Hematopoietic multipotent progenitor cell treated with erythropoietin and hydrocortisone succinate and interleukin-3 and kit ligand, for 8 days (in vitro differentiated cells): ENCODE data around the gene ACOXL.
"Not testable (repeated sequence)": the region's sequence is repeated elsewhere in the genome, so short reads cannot be mapped to it uniquely, and the experiment has no call there.

Experiments
- DNase-seq: peaks from one replicate; pipeline ENCODE4 v3.0.0-alpha.2; 2015

The ACOXL gene

DNA sequence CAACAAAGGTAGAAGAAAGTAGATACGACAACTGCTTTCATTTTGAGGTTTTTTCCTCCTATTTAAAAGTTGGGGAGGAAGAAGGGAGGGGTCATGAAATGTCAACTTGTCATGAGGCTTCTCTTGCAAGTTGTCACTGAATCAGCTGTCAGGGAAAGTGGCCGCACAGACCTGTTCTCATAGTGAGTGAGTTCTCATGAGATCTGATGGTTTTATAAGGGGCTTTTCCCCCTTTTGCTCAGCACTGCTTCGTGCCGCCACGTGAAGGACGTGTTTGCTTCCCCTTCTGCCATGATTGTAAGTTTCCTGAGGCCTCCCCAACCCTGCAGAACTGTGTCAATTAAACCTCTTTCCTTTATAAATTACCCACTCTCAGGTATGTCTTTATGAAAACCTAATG is 312.9 kb downstream of the ACOXL start:
- not testable (repeated sequence) for DNase-seq

GRCh38 chr2:111045771-111046444 is 313.5 kb downstream of the ACOXL start:
- no peak for DNase-seq

DNA sequence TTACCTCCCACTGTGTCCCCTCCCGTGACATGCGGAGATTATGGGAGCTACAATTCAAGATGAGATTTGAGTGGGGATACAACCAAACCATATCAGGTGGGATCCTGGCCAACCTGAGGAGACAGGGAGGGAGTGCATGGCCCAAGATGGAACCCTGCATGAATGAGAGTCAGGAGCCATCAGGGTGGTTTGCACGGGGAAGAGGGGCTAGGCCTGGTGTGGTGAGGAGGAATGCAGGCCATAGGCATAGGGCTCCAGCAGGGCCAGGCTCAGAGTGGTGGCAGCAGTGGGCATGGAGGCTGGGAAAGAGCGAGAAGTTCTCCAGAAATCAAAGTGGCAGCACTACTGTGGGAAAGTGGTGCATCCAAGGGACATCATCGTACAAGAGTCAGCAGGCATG is 314.3 kb downstream of the ACOXL start:
- no peak for DNase-seq

GRCh38 chr2:111048856-111049768 is 316.7 kb downstream of the ACOXL start:
- no peak for DNase-seq

DNA sequence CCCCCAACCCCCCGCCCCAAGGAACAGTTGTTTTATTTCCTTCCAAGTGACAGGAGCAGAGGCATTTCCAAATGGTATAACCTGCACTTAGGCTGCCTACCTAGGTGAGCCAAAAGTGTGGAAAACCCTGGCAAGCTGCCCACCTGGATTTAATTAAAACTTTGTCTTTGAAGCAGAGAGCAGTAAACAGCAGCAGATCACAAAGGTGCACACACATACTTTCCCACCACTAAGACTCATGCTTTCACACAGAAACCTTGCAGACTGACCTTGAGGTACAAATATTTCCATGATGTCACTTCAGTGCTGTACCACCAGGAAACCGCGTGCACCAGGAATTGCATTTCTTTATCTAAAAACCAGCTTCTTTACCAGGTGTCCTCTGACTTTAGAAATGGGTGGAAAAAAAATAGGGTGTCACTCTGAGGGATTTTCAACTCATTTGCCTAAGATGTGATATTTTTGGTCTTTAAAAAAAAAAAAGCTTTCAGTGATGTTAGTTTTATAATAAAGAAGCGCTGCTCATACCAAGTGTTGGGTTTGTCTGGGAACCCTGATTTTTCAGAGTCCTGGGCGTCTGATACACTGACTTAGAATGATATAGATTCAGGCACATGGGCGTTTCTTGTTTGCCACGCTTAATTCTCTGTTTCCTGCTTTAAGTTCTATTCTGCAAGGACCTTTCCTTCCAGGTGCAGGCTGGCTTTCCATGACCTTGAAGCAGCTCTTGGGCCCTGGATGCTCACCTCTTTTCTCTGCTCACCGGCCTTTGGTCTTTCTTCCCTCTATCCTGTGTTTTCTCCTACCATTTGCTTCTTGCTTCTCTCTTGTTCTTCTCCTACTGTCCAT is 317.6 kb downstream of the ACOXL start:
- DNase-seq: no peak

DNA sequence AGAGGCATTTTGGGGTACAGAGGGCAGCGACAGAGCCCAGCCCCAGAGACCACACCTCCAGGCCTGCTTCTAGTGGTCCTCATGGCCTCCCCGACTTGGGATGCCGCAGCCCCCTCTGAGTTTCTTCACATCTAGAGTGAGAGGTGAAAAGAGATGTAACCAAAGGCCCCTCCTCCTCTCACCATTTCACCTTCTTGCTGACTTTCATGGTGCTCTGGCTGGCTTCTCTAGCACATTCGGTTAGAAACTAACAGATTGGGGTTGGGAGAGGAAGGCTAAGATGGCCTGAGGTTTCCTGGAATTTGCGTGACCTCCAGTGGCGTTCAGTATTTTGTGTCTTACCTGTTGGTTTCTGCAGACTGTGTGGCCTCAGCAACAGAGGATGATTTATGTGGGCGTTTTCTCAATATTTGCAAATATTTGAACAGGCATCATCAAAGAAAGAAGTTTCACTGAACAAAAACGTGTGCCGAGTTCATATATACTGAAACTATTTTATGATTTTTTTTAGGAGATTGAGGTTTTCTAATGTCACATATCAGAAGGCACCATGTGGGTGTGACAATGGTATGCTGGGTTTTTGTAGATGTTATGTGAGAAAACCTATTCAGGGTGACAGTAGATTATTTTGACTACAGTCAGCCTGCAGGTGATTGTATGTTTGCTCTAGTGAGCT is 318.5 kb downstream of the ACOXL start:
- DNase-seq: no peak

DNA sequence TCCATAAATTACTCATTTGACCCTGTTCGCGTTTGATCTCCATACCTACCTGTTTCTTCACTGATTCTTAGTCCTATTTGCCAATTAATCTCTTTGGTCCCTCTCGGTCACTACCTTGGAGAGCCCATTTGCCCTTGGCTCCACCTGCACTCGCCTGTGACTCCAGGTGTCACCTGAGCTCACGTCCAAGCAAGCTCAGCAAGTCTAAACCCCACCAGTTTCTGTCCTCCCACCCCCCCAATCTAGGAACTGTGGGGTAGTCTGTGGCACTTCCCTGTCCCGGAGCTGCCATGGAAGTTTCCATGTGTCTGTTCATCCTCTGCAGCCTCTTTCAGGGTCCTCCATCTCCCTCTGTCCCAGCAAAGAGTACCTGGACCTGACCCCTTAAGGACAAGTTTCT is 320.2 kb downstream of the ACOXL start:
- no peak for DNase-seq

DNA sequence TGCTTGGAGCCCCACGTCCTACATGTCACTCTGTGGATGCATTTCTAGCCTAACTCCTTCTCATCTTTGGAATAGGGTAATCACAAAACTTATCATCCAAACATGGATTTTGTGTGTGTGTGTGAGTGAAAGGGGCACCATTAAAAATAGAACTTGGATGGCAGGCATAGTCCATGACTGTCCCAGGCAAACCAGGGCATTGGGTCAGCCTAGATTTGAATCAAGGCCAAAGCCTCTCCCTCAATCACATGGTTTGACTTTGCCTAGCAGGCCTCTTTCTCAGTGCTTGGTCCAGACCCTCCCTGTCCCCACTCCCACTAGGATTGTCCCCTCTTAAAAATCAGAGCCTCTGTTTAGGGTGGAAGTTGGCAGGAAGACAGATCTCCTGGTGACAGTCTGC is 320.9 kb downstream of the ACOXL start:
- DNase-seq: no peak

- DNase-seq: no peak
Measured at GRCh38 chr2:111053825-111054515, 321.6 kb downstream of the ACOXL start.

DNA sequence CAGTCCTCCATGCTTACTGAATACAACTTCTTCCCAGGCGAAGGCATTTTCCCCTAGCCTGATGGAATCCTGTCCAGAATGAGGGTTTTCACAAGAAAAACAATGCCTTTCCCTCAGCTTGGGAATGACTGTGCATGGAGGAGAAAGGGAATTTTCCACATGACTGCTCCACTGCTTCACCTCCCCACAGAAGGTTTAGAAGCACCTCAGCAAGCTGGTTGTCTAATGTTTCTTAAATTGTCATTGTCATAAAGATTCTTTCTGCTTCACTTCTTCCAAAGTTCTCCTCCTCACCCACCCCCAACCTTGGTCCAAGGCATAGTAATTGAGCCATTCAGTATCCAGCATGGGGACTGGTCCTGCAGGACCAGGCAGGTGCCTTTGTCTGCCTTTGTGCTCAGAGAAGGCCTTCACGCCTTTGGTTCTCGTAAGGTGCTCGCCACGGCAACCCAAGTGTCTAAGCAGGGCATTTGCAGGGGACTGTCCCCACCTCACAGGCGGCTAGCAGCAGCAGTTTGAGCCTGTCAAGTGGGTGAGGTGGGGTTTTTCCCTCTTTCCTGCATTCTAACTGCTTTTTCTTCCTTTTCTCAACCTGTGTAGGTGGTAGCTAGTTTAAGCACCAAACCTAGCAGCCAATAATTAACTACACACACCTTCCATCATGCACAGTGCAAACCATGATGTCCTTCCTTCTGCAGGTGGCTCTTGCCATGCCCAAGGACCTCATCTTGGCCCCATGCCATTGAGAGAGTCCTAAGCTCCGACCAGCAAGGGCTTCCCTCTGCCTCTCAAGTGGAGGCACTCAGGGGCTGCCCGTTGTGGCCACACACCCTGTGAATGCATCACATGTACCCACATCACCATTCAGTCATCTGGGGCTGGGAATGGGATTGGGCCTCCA is 322.7 kb downstream of the ACOXL start:
- DNase-seq: no peak

DNA sequence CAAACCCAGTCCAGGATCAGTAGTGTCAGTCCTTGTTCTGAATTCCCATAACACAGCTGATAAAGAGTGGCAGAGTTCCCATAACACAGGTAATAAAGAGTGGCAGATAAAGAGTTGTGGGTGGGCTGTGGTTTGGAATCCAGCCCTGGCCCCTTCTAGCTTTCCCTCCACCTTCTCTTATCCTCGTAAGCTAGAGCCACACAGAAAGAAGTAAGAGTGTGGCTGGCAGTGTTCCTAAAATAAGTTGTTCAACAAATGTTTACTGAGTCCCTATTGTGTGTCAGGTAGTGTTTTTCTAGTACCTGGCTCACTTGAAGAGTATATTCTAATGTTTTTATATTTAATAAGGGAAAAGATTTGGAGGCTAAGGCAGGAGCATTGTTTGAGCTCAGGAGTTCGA is 323.4 kb downstream of the ACOXL start:
- no peak for DNase-seq

- no peak for DNase-seq
Measured at GRCh38 chr2:111057045-111057444, 324.7 kb downstream of the ACOXL start.

DNA sequence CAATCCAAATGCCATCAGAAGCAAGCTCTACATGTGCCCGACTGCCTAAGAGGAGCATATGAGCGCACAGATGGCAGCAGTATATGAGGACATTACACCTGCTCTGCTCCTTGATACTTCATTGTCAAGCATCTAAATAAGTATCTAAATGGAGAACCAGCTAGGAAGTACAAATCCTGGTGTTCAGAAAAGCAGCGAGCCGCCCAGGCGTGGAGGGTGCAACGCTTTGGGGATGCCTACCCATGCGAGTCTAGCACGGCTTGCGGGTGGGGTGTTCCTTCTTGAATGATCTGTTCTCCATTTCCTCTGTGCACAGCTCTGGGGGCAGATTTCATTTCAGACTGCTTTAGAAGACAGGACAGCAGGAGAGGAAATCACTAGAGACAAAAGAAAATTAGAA is 325.3 kb downstream of the ACOXL start:
- no peak for DNase-seq

GRCh38 chr2:111058264-111058663 is 325.9 kb downstream of the ACOXL start:
- DNase-seq: no peak

DNA sequence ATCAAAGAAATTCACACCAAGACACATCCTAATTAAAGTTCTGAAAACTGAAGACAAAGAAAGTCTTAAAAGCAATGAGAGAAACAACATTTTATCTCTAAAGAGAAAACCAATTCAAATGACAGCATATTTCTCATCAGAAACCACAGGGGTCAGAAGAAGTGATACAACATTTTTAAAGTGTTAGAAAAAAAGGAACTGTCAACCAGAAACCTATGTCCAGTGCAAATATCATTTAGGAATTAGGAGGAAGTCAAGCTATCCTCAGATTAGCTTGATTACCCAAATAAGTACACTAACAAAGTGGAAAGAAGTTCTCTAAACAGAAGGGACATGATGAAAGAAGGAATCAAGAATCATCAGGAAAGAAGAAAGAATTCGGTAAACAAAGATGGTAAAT is 328.8 kb downstream of the ACOXL start:
- no peak for DNase-seq

DNA sequence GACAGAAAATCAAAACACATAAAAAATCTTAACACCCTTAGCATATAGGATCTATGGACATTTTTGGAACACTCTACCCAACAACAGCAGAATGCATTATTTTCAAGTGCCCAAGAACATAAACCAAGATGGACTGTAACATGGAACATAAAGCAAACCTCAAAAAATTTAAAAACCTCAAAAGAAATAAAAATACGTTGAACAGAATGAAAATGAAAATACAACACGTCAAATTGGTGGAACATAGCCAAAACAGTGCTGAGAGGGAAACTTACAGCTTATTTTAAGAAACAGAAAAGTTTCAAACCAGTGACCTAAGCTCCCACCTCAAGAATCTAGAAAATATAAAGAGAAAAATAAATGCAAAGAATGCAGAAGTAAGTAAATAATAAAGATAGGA is 330.0 kb downstream of the ACOXL start:
- no peak for DNase-seq

GRCh38 chr2:111066062-111066593 is 333.8 kb downstream of the ACOXL start:
- DNase-seq: no peak

- no peak for DNase-seq
Measured at GRCh38 chr2:111068435-111069058, 336.2 kb downstream of the ACOXL start.

DNA sequence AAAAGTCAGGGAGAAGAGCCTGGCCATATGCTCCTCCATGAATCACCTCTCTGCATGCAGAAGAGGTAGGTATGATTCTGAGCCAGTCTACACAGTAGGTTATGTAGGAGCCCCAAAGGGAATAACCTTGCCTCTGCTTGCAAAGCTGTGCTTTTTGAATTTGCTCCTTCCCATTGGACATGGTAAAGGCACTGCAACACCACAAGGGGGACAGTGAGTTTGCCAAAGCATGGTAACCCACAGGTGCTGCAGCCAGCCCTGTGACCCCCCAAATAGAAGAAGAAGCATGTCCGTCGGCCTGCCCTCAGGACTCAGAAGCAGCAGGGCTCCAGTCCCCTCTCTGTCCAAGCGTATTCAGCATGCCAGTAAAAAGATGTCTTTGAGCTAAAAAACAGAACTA is 337.3 kb downstream of the ACOXL start:
- DNase-seq: no peak

DNA sequence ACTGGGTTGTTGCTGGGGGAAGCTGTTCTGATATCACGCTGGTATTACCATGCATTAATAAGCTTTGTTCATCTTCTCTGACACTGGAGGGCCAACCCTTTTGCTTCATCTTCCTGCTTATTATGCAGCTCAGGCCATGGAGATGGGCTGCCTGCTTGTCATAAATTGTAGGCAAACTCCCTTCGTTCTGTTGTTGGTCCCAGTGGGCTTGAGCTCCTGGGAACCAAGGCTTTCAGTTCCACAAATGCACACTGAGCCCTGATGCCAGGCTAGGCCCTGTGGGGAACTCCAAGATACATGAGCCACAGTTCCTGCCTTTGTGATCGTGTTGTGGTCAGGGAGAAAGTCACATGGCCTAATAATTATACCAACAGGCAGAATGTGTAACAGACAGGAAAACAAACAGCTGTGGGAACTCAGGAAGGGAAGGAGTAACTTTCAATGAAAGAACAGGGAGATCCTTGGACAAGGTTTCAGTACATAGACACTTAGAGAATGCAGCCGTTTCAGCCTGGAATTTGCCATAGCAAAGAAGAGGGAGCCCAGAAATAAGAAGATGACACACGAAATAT is 339.3 kb downstream of the ACOXL start:
- DNase-seq: no peak
